NCI-H526 treated with DMSO at 0.1 percent for 48 hours (cell line): ENCODE results near the gene ZNF385A.
A peak's percentile ranks its signal among the peaks of the same experiment; 100 is the strongest.
"Not testable (repeated sequence)": the region's sequence is repeated elsewhere in the genome, so short reads cannot be mapped to it uniquely, and the experiment has no call there.

Source experiments
- DNase-seq: peaks from one replicate; lab custom pipeline; 2025; lab: John Stamatoyannopoulos, UW

ZNF385A gene

DNA sequence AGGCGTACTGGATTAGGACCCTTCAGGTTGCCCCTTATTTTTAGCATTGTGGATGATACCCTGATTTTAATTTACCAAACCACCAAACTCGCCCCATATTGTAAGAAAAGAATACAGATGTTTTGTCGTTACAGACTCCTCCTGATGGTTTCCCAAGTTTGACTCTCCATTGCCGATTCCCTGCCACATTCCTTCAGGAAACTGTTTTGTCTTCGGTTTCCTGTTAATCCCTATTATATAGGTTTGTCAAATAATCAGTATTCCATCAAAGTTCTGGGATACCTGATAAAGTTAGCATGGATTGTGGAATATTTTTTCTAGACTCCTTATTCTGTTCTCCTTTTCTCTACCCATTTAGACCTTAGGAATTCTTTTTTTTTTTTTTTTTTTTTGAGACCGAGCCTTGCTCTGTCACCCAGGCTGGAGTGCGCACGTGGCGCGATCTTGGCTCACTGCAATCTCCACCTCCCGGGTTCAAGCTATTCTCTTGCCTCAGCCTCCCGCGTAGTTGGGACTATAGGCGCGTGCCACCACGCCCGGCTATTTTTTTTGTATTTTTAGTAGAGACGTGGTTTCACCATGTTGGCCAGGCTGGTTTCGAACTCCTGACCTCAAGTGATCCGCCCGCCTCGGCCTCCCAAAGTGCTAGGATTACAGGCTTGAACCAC lies 59.0 kb downstream of the ZNF385A start:
- DNase-seq: not testable (repeated sequence)

GRCh38 chr12:54324617-54325441 lies 59.7 kb downstream of the ZNF385A start, which contains the start of gene COPZ1:
COPZ1 (plus strand) TSS chr12:54325131; CDS start chr12:54325164, 33 bp downstream.
- DNase-seq: peak; percentile 98

DNA sequence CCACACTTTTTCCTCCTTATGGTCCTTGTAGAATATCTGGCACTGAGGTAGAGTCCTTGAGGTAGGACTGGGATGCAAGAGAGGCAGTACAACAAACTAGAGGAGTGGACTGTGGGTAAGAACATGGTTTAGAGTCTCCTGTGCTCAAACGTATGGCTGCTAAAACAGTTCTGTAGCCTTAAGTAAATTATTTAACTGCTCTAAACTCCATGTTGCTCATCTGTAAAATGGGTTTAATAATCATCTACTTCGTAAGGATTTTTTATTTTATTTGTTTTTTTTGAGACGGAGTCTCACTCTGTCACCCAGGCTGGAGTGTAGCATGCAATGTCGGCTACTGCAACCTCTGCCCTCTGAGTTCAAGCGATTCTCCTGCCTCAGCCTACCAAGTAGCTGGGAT lies 63.2 kb downstream of the ZNF385A start:
- DNase-seq: no peak
